GM18907 (cell line): ENCODE data around the gene LRCH3.
A peak's percentile ranks its signal among the peaks of the same experiment; 100 is the strongest.
"Not testable (repeated sequence)": the region's sequence is repeated elsewhere in the genome, so short reads cannot be mapped to it uniquely, and the experiment has no call there.

Source experiments
- ATAC-seq: cut with Tn5 transposase; IDR thresholded peaks from one replicate; pipeline ENCODE4 v1.9.1; 2021; ENCODE audit warnings: mild to moderate bottlenecking, moderate library complexity; ENCODE audit not compliant: unreplicated experiment

Gene LRCH3

GRCh38 chr3:197881970-197882338 is 90.9 kb downstream of the LRCH3 start:
- no peak for ATAC-seq

- no peak for ATAC-seq
These were observed 91.5 kb downstream of the LRCH3 start for GRCh38 chr3:197882586-197882985.

- ATAC-seq: no peak
These were observed 92.5 kb downstream of the LRCH3 start for GRCh38 chr3:197883541-197883940.

- not testable (repeated sequence) for ATAC-seq
These were observed 93.3 kb downstream of the LRCH3 start for GRCh38 chr3:197884330-197884729.

GRCh38 chr3:197886052-197886451 is 95.0 kb downstream of the LRCH3 start:
- ATAC-seq: not testable (repeated sequence)

GRCh38 chr3:197887430-197888053 is 96.5 kb downstream of the LRCH3 start:
- not testable (repeated sequence) for ATAC-seq

GRCh38 chr3:197888511-197888910 is 97.5 kb downstream of the LRCH3 start:
- no peak for ATAC-seq

- no peak for ATAC-seq
These were observed 98.3 kb downstream of the LRCH3 start for GRCh38 chr3:197889204-197889930.

GRCh38 chr3:197890693-197891092 is 99.6 kb downstream of the LRCH3 start:
- ATAC-seq: no peak

GRCh38 chr3:197892162-197892561 is 101.1 kb downstream of the LRCH3 start:
- ATAC-seq: no peak

GRCh38 chr3:197896421-197896820 is 105.4 kb downstream of the LRCH3 start:
- ATAC-seq: no peak

GRCh38 chr3:197899833-197900478 is 108.9 kb downstream of the LRCH3 start:
- no peak for ATAC-seq

- no peak for ATAC-seq
These were observed 110.6 kb downstream of the LRCH3 start for GRCh38 chr3:197901626-197902025.

- peak; percentile 77 for ATAC-seq
These were observed 115.2 kb downstream of the LRCH3 start for GRCh38 chr3:197906023-197906849.

GRCh38 chr3:197906850-197907187 is 115.8 kb downstream of the LRCH3 start:
- no peak for ATAC-seq

GRCh38 chr3:197907196-197907595 is 116.1 kb downstream of the LRCH3 start:
- no peak for ATAC-seq

GRCh38 chr3:197908550-197908949 is 117.5 kb downstream of the LRCH3 start:
- not testable (repeated sequence) for ATAC-seq

GRCh38 chr3:197908957-197909701 is 118.1 kb downstream of the LRCH3 start:
- ATAC-seq: no peak

- ATAC-seq: no peak
These were observed 121.9 kb downstream of the LRCH3 start for GRCh38 chr3:197912741-197913476.
